Natural killer cell (primary cell): ENCODE results near the gene GALNT10. TPM values are rescaled to one million over a fixed set of nuclear protein-coding genes. Genes with fewer than 3 reads are reported as not detected.

Experiments
- ATAC-seq, 3 donors: fragments of 150-1000 bp in 2 of 3; fragments of 200-7000 bp in 1 of 3; cut with Tn5 transposase; 1 replicate in 1 of 3; 2 replicates in 2 of 3; pipeline ENCODE4 v1.10.0; 2021; ENCODE audit warnings: mild to moderate bottlenecking in 2 of 3, moderate library complexity in 2 of 3
- DNase-seq, 2 donors: peaks; one replicate each; pipeline versions ENCODE4 v3.0.0 to v3.0.0-alpha.2; 2013 to 2021; ENCODE audit warnings: mixed read lengths in 1 of 2
- H3K27ac ChIP-seq: one replicate; pipeline ENCODE4 v1.5.1; 2013; ENCODE audit warnings: mild to moderate bottlenecking, low read length
- H3K27me3 ChIP-seq: one replicate; pipeline ENCODE4 v1.6.1; 2013; ENCODE audit warnings: low read length; ENCODE audit not compliant: control insufficient read depth, insufficient read depth
- H3K36me3 ChIP-seq: one replicate; pipeline ENCODE4 v1.6.1; 2013; ENCODE audit warnings: low read length; ENCODE audit not compliant: control insufficient read depth, insufficient read depth
- H3K4me1 ChIP-seq: one replicate; pipeline ENCODE4 v1.6.1; 2013; ENCODE audit warnings: low read length; ENCODE audit not compliant: control insufficient read depth, insufficient read depth
- H3K4me3 ChIP-seq: one replicate; pipeline ENCODE4 v1.5.1; 2013; ENCODE audit warnings: low read length
- H3K9me3 ChIP-seq: one replicate; pipeline ENCODE4 v1.6.1; 2013; ENCODE audit warnings: low read length; ENCODE audit not compliant: control insufficient read depth, insufficient read depth
- H3K27ac Mint-ChIP-seq, 2 donors: one replicate each; pipeline ENCODE4 v1.8.0; 2022; ENCODE audit warnings: mild to moderate bottlenecking in 2 of 2, mixed read lengths in 2 of 2, moderate library complexity in 1 of 2
- H3K27me3 Mint-ChIP-seq, 2 donors: one replicate each; pipeline ENCODE4 v1.8.0; 2022; ENCODE audit warnings: low read depth in 2 of 2, mixed read lengths in 2 of 2
- H3K36me3 Mint-ChIP-seq: one replicate; pipeline ENCODE4 v1.8.0; 2022; ENCODE audit warnings: mixed read lengths
- H3K4me1 Mint-ChIP-seq, 2 donors: one replicate each; pipeline ENCODE4 v1.8.0; 2022; ENCODE audit warnings: mixed read lengths in 2 of 2
- H3K4me3 Mint-ChIP-seq: one replicate; pipeline ENCODE4 v1.8.0; 2022; ENCODE audit warnings: mild to moderate bottlenecking, moderate library complexity, mixed read lengths
- H3K9me3 Mint-ChIP-seq, 2 donors: one replicate each; pipeline ENCODE4 v1.8.0; 2022; ENCODE audit warnings: mixed read lengths in 2 of 2
- WGBS: methylation state at CpG from one replicate; pipeline ENCODE4 v1.1.7; 2013; ENCODE audit warnings: missing lambda C conversion rate; ENCODE audit not compliant: insufficient coverage; 5-methylcytosine and 5-hydroxymethylcytosine counted together
- intact Hi-C: fragments of 100-400 bp; cut with micrococcal nuclease; formaldehyde crosslinking; loops from one replicate; pipeline ENCODE4 v1.14.2; 2022
- total RNA-seq, 4 donors: library from RNA; stranded (reverse); fragments of 120-200 nt in 1 of 4; gene quantifications; one replicate each; pipeline versions ENCODE4 v1.2.3 to v1.2.4, GENCODE V29; 2013 to 2022
- TF ChIP-seq, protein P1 (sequence below): fragments of 200-600 bp; IDR thresholded peaks from one replicate; pipeline ENCODE4 v1.8.0; 2022; ENCODE audit warnings: antibody characterized with exemption

The GALNT10 gene
- total RNA-seq, 3 donors from 2014 or later (not counting 1 experiment from before 2014, with no cell fraction given): 77.0 to 92.6 (median 77.6) TPM

DNA sequence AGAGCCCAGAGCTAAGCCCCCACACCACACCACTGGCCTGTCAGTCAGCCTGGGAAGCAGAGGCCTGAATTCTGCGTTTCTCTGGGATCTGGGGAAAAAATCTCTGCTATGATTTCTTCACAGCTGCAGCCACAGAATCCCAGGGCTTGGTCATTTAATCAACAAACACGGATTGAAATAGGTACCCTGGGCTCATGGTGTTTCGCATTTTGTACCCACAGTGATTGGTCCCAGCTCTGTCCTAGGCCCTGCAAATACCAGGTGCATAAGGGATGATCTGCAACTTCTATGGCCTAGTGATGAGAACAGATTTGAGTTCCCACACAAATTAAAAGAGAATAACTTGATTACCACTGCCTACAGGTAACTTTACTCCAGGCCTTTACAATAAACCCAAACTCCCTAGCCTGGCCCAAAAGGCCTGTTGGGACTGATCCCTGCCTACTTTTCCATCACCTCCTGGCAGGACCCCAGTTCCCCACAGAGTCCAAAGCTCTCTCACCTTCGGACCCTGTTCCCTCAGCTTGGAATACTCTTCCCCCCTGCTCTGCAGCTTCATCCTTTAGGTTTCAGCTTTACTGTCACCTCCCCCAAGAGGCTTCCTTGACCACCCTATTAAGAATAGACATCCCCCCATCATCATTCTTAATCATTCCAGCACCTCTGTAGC lies 240.6 kb downstream of the GALNT10 start:
- Histone ChIP-seq H3K4me3 (no peak overlapping the region), H3K27me3 (no peaks in the 10 kb centered on the region), H3K36me3 (peaks cover 10% of the 10 kb centered on the region), H3K9me3 (no peaks in the 10 kb centered on the region), H3K4me1 (no peaks in the 10 kb centered on the region), H3K27ac (no peak overlapping the region)
- Mint-ChIP-seq H3K4me1 (peaks cover 20 to 23% of the 10 kb centered on the region in 2 donors), H3K27ac (peak overlapping the region in 1 of 2 donors; percentile 5), H3K9me3 (no peaks in the 10 kb centered on the region), H3K36me3 (no peaks in the 10 kb centered on the region), H3K4me3 (no peak overlapping the region), H3K27me3 (no peaks in the 10 kb centered on the region)
- TF ChIP-seq, protein P1, sequence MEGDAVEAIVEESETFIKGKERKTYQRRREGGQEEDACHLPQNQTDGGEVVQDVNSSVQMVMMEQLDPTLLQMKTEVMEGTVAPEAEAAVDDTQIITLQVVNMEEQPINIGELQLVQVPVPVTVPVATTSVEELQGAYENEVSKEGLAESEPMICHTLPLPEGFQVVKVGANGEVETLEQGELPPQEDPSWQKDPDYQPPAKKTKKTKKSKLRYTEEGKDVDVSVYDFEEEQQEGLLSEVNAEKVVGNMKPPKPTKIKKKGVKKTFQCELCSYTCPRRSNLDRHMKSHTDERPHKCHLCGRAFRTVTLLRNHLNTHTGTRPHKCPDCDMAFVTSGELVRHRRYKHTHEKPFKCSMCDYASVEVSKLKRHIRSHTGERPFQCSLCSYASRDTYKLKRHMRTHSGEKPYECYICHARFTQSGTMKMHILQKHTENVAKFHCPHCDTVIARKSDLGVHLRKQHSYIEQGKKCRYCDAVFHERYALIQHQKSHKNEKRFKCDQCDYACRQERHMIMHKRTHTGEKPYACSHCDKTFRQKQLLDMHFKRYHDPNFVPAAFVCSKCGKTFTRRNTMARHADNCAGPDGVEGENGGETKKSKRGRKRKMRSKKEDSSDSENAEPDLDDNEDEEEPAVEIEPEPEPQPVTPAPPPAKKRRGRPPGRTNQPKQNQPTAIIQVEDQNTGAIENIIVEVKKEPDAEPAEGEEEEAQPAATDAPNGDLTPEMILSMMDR: no peak
- WGBS: 94% methylated on average over 4 of the region's 4 CpGs
- no peak for DNase-seq
- no peak for ATAC-seq
- intact Hi-C loops: no loop called here

DNA sequence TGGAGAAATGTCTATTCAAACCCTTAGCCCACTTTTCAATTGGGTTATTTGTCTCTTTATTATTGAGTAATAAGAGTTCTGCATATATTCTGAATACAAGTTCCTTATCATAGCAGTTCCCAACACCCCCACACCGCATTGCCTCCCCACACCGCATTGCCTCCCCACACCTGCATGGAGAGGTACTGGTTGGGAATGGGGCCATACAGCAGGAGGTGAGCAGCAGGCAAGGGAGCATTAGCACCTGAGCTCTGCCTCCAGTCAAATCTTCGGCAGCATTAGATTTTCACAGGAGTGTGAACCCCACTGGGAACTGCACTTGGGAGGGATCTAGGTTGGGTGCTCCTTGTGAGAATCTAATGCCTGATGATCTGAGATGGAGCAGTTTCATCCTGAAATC lies 244.7 kb downstream of the GALNT10 start:
- Histone ChIP-seq H3K4me1 (no peaks in the 10 kb centered on the region), H3K27ac (no peak overlapping the region), H3K27me3 (no peaks in the 10 kb centered on the region), H3K9me3 (no peaks in the 10 kb centered on the region), H3K36me3 (peaks cover 40% of the 10 kb centered on the region), H3K4me3 (no peak overlapping the region)
- Mint-ChIP-seq H3K4me1 (peaks cover 8 to 14% of the 10 kb centered on the region in 2 donors), H3K27ac (no peak overlapping the region), H3K9me3 (no peaks in the 10 kb centered on the region), H3K27me3 (no peaks in the 10 kb centered on the region), H3K36me3 (peaks cover 8% of the 10 kb centered on the region), H3K4me3 (no peak overlapping the region)
- intact Hi-C loops: no loop called here
- ATAC-seq (no peak), DNase-seq (no peak)
- WGBS: 100% methylated on average over 3 of the region's 3 CpGs
- TF ChIP-seq, protein P1: no peak

DNA sequence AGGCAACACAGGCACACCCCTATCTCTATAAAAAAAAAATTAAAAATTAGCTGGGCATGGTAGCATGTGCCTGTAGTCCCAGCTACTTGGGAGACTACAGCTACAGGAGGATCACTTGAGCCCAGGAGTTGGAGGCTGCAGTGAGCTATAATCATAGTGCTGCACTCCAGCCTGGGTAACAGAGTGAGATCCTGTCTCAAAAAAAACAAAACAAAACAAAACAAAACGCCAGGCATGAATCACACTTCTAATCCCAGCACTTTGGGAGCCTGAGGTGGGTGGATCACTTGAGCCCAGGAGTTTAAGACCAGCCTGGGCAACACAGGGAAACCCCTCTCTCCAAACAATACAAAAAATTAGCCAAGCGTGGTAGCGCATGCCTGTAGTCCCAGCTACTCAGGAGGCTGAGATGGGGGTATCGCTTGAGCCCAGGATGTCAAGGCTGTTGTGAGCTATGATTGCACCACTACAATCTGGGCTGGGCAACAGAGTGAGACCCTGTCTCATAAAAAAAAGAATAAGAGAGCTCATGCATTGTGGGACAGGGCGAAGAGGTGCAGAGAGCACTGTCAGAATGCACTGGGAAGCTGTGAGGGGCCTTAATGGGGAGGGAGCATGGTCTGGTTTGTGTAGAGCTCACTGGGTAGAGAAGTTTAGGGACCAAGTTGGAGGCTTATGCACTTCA lies 246.9 kb downstream of the GALNT10 start:
- Histone ChIP-seq H3K4me1 (no peaks in the 10 kb centered on the region), H3K9me3 (no peaks in the 10 kb centered on the region), H3K27me3 (no peaks in the 10 kb centered on the region), H3K27ac (no peak overlapping the region), H3K4me3 (no peak overlapping the region), H3K36me3 (peaks cover 62% of the 10 kb centered on the region)
- no peak overlapping the region for H3K4me3 Mint-ChIP-seq
- 96% methylated on average over 5 of the region's 5 CpGs for WGBS
- TF ChIP-seq, protein P1: no peak
- H3K27ac Mint-ChIP-seq: no peak overlapping the region
- intact Hi-C loops: no loop called here
- no peaks in the 10 kb centered on the region for H3K27me3 Mint-ChIP-seq
- peaks cover 15% of the 10 kb centered on the region for H3K36me3 Mint-ChIP-seq
- ATAC-seq (no peak), DNase-seq (no peak)
- no peaks in the 10 kb centered on the region for H3K9me3 Mint-ChIP-seq
- H3K4me1 Mint-ChIP-seq: peaks cover 7 to 11% of the 10 kb centered on the region in 2 donors
